GM21447 (cell line): Measurements from ENCODE around the gene IER3IP1.
"Not testable (repeated sequence)": the region's sequence is repeated elsewhere in the genome, so short reads cannot be mapped to it uniquely, and the experiment has no call there.

ENCODE experiments used
- ATAC-seq: cut with Tn5 transposase; IDR thresholded peaks from one replicate; pipeline ENCODE4 v1.9.1; 2021; ENCODE audit not compliant: unreplicated experiment

IER3IP1 gene, protein sequence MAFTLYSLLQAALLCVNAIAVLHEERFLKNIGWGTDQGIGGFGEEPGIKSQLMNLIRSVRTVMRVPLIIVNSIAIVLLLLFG

DNA sequence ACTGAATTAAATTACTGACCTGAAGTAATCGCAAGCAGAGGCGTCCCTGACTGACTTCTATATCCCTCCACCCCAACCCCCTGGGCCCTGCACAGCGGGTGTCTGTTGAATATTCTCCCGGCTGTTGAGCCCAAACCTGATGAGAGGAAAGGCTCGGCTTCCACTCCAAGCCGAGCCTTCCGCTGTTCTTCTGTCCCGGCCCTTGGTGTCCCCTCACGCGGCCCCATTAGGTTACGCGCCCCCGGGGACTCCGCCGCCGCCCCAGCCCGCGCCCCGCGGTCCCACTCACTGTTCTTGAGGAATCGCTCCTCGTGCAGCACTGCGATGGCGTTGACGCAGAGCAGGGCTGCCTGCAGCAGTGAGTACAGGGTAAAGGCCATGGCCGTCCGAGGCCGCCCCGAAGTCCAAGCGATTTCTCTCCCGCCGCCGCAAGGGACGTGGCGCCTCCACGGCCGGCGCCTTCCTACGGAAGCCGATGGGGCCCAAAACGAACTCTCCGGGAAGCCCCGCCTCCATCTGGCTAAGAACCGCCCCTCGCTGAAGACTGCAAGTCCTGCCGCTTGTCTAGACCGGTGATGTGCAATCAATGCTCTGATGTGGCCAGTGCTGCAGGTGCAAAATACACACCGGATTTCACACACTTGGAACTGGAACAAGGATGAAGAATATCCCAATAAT is at the start of gene IER3IP1:
Gene IER3IP1 (minus strand): TSS at position 467 of the 678 bp plus-strand sequence. CDS start 87 bp downstream, at position 380.
- peak; percentile 88 for ATAC-seq

DNA sequence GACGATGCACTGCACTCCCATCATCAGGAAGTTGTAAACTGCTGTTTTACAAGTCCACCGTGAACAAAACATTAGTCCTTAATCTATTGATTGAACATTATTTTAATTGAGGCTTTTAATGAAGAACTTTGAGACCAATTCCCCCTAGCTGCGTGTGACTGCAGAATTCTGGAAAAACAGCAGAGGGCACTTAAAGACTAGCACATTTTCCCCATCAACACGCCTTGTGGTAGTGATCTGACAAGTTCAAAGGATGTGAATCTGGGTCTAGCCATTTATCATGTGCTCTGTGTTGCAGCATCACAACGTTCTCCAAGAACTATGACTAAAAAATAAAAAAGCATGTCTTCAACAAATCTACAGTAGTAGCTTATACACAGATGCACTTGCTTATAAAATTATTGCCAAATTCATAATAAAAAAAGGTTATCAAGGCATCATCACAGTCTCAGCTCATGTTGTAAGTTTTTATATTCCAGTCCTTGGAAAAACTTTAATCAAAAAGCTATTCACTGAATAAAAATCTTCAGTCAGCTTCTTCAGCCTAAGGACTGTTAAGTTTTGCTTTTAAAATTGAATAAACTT is 39.5 kb upstream of the IER3IP1 start:
- no peak for ATAC-seq

DNA sequence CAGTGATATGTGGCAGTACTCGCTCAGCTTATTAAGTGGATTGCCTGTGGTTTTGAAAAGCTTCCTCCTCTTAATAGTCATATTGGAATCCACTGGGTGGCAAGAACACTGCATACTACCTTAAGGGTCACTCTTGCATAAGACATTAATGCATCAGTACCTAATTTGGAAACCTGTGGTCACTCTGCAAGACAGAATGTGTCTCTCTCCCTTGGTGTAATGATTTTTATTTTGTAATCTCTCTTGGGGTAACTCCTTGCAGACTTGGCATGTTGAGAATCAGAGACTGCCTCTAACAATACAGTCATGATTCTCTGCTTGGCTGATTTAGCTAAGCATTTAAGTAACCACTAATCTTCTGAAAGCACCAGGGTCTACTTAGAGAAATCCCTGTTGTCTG is 33.0 kb upstream of the IER3IP1 start:
- ATAC-seq = no peak

DNA sequence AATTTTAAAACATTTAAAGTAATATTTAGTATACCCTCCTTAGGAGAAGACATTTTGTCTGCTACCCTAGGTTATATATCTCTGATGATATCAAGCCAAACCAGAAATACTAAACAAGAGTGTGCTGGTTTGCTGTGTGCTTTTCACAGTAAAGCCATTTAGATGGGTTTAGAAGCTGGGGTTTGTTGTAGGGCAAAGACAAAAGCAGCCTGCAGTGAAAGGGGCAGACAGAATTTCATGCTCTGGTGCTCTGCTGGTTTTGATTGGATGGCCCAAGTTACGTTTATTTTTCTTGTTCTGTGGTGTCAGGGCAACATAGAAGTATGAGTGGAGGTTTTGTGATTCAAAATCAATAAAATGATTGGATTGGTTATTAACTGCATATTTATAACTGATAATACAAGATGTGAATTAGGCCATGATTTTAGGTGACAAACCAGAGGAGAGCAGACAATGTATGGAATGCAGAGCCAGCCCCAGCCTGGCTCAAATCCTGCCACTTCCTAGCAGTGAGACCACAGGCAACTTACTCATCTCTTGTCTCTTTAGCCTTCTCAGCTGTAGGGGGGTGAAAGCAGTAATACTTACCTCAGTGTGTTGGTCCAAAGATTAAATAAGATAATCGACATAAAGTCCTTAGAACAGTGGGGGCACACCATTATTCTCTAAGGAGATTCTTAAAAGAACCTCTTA is 30.9 kb upstream of the IER3IP1 start:
- no peak for ATAC-seq

DNA sequence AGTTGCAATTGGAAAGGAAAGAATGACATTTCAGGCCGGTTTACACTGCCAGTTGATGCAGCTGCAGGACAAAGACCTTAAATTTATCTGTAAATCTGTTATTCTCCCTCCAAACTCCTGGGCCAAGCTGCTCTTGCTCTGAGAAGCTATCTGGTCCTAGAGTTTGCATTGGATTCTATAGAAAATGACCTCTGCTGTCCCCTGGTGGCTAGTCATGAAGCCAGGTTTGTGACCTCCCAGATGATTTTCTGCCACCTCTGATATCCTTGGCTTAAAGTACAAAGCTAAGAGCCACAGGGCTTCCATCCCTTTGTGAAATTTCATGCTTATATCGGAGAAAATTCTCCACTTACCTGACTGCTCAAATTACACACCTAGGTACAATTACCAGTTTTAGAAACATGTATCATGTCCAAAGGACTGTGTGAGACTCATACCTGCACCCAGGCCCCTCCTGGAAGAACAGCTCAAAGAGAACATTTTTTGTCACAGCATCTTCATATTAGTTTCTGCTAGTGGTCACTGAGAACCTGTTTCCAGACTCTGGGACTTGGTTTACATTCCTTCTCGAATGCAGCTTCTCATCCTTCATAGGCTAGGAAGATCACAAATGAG is 28.9 kb upstream of the IER3IP1 start:
- ATAC-seq = no peak

DNA sequence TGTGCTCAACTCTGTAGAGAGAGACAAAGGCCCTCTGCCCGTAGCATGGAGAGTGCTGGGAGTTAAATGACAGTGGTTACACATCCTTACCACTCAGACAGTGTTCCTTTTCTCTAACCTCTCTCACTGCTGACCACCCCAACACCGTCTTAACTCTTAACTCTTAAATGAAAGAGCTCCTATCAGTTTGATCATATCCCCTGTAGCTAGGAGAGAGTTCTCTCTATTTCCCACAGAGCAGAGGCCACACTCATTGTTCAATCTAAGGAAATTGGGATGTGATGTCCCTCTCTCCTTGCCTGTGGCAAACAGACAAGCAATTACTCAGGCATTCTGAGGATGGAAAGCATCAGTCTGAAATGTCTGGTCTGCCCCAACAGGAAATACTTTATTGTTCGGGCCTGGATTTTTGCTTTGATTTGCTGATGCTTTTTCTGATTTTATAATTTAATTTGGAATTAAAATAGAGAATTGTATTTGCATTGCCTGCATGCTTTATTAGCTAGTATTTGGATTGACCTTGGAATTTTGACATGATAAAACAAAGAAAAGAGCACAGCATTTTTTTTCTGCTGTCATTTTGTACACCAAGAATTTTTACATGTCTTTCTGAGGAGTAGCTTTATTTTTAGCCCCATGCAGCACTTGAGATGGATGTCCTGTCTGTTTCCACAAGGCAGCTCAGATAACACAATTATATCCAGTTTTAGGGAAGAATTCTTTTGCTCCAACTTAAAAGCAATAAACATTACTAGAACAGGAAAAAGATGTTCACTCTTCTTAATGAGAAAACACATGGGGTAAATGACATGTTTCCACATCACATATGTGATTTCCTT is 27.7 kb upstream of the IER3IP1 start:
- ATAC-seq = no peak

DNA sequence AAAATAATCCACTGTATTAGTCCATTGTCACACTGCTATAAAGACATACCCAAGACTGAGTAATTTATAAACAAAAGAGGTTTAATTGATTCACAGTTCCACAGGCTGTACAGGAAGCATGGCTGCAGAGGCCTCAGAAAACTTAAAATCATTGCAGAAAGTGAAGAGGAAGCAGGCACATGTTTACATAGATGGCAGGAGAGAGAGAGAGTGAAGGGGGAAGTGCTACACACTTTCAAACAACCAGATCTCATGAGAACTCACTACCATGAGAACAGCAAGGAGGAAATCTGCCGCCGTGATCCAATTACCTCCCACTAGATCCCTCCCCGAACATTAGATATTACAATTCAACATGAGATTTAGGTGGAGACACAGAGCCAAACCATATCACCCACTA is 19.8 kb upstream of the IER3IP1 start:
- not testable (repeated sequence) for ATAC-seq

DNA sequence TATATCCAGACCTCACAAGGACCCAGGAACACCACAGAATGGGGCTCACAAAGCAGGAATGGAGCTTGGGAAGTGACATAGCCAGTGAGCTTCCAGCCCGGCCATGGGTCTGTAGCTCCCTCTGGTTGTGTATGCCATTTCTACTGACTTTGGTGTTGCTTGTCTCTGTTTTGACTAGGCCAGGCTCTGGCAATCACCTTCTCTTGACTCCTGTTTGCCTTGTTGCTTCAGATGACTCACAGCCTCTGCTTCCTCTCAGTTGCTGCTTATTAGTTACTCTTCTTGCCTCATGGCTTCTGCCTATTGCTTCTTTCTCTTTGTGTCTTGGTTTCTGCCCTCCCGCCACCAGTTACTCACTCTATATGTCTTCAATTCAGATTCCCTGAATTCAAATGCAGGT is 15.8 kb upstream of the IER3IP1 start:
- ATAC-seq = no peak

DNA sequence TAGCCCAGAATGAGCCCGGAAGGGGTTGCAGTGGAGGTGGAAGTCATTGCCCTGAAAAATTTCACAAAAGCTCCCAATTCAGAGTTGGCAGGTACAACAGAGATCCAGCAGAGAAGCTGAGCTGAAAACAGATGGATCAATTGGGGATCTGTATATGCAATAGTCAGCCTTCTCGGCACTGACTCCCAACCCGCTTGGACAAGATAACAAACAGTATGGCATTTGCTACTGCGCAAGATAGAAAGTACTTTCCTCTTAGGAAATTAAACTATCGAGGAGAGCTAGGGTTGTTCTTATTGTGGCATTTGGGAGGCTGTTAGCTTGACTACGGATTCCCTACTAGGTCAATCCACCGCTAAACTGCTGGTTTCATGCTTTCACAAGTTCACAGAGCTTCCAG is 11.6 kb upstream of the IER3IP1 start:
- no peak for ATAC-seq

DNA sequence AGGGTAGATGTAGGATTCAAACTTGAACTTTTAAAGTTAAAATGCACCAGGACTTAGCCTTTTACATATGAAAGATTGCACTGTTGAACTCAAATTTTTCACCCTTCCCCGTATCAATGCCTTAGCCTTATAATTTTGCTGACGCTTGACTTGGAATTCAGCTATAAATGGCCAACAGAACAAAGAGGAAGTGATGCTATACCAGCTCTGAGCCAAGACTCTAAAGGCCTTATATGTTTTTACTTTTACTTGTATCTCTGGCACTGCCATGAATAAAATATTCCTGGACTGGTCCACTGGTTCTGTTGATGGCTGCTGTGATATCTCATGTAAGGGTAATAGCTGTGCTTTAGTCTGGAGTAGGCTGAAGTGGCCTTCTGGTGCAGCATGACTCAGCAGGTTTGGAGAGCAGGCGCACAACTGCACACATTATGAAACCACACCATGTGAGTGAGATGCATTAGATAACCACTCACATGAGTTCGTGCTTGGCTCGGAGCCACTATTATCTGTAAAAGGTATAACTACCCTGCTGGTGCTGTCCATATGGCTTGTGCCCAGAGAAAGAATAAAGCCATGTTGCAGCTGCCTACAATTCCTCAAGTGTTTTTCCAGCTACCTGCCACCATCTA is 8.4 kb upstream of the IER3IP1 start:
- no peak for ATAC-seq

DNA sequence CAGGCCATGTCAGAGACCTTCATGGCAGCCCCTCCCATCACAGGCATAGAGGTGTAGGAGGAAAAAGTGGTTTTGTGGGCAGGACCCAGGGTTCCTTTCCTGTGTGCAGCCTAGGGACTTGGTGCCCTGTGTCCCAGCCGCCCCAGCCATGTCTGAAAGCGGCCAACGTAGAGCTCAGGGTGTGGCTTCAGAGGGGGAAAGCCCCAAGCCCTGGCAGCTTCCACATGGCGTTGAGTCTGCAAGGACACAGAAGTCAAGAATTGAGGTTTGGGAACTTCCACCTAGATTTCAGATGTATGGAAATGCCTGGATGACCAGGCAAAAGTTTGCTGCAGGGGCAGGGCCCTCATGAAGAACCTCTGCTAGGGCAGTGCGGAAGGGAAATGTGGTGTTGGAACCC is 6.0 kb upstream of the IER3IP1 start:
- not testable (repeated sequence) for ATAC-seq

DNA sequence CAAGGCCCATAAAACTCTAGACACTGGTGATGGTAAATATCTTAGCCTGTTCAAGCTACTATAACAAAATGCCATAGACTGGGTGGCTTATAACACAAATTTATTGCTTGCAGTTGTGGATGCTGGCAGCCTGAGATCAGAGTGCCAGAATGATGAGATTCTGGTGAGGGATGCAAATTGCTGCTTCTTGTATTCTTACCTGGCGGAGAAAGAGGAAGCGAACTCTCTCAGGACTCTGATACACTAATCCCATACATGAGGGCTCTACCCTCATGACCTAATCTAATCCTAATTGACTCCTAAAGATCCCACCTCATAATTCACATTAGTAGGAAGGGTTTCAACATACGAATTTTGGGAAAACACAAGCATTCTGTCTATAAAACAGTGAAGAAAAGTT is 4.6 kb upstream of the IER3IP1 start:
- ATAC-seq = no peak

DNA sequence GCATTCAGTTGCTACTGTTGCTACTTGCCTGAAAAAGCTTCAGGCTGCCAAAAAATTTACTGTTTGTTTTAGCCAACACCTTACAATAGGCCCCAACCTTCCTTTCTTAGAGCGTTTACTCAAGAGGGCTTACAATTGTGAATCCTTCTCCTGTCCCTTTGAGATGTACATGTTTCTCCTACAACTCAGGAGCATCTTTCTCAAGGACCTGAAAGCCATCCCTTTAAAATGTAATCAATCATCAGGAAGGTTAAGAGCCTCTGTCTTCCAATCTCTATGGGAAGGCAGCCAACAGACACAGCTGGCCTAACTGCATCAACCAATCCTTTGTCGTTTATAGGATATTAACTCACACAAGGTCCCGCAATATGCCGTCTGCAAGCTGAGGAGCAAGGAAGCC is 3.4 kb upstream of the IER3IP1 start:
- no peak for ATAC-seq

DNA sequence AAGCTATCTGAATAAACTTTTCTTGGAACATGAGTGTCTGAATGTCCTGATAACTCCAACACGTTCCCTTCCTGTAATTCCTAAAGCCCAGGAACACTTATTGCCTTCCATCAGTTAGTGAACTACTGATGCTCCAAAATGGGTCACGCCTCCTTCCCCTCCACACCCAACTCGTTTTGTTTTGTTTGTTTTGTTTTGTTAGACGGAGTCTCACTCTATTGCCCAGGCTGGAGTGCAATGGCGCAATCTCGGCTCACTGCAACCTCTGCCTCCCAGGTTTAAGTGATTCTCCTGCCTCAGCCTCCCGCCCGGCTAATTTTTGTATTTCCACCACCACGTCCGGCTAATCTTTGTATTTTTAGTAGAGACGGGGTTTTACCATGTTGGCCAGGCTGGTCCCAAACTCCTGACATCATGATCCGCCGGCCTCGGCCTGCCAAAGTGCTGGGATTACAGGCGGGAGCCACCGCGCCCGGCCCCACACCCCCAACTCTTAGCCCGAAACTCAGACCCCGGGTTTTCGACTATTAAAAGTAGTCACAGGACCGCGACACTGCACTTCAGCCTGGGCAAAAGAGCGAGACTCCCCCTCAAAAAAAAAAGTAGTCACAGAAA is 774 bp downstream of the IER3IP1 start:
- peak; percentile 15 for ATAC-seq

DNA sequence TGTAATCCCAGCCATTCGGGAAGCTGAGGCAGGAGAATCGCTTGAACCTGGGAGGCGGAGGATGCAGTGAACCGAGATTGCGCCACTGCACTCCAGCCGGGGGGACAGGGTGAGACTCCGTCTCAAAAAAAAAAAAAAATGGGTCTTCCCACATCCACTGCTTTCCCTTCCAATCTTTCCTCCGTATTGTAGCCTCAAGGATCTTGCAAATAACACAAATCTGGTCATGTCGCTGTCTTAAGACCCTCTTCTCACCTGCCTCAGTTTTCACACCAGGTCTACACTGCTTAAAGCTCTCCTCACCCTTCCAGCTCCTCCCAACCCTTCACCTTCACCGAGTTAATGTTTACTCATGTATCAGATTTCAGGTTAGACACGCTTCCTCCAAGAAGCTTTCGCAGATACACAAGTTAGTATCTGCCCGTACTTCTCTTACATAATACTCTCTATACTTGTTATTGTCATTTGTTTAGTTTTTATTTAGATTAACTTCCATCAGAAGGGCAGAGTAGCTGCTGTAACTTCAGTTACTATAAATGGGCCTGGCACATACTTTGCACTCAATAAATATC is 1.5 kb downstream of the IER3IP1 start:
- no peak for ATAC-seq

DNA sequence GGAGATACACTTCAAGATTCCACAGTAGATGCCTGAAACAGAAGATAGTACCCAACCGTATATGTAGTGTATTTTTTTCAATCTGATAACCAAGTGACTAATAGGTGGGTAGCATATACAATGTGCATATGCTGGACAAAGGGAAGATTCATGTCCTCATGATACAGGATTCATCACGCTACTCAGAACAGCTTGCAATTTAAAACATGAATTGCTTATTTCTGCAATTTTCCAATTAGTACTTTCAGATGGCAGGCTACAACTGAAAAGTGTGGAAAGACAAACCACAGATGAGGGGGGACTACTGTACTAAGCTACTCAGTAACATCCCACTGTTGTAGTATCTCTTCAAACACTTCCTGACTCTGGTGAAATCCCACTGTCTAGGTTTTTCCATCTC is 3.7 kb downstream of the IER3IP1 start:
- ATAC-seq = no peak

DNA sequence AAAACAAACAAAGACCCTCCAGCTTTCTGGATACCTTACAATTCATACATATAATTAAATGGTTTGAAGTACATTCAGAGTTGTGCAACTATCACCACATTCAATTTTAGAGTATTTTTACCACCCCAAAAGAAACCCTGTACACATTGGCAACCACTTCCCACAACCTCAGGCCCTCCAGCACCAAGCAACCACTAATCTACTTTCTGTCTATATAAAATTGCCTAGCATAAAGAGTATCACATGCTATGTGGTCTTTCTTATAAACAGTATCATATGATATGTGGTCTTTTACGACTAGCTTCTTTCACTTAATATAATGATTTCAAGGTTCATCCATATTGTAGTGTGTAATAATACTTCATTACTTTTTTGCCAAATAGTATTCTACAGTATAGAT is 7.3 kb downstream of the IER3IP1 start:
- ATAC-seq = no peak

DNA sequence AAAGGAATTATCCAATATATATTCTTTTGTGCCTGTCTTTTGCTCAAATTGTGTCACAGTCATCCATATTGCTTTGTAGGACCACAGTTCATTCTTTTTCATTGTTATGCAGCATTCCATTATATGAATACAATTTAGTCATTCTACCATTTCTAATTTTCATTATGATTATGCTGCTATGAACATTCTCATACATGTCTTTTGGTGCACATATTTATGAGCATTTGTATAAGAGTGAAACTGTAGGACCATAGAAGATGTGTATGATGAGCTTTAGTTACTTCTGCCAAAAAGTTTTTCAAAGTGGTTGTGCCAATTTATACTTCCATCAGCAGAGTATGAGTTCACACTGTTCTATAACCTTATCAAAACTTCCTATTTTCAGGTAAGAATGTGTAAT is 7.7 kb downstream of the IER3IP1 start:
- ATAC-seq = no peak

DNA sequence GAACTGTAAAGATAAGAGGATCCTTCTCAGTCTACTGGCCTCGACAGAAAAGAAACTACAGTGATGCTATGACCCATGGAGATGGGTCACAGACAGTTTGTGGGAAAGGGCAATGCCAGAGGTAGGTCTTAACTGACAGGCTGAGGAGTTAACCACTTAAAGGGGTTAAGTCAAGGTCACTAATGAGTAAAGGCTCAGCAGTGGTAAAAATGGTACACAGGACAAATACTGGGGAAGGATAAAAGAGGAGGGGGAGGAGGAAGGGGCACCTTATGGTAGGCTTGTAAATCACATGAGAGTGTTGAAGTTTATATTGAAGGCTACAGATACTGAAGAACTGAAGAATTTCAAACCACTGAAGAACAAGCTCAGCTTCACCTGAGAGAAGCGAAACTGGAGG is 9.9 kb downstream of the IER3IP1 start:
- no peak for ATAC-seq

DNA sequence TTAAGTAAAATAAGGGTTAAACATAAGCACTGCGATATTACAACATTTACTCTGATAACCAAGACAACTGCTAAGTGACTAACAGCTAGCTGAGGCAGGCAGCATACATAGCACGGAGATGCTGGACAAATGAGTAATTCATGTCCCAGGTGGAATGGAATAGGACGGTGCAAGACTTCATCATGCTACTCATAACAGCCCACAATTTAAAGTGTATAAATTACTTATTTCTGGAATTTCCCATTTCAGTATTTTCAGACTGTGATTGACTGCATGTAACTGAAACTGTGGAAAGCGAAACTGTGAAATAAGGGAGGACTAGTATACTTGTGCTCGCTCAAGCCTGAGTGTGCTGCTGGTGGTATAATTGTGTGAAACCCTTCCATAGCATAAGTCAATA is 12.9 kb downstream of the IER3IP1 start:
- peak; percentile 78 for ATAC-seq
